Measurements from ENCODE around the gene SMIM27. TPM values are rescaled to one million over a fixed set of nuclear protein-coding genes. Genes with fewer than 3 reads are reported as not detected.

SMIM27 gene
- total RNA-seq, 120 experiments from 2014 or later: 4.8 to 33.1 (median 14.8) TPM

Other genes with a start within 250 kb of the SMIM27 start
- gene ACO1, start 167.7 kb upstream of the SMIM27 start, total RNA-seq: 10 to 100 TPM; 17.4 to 32.7 (median 23.5) TPM
- 10 to 100 TPM in 8 of 120 experiments, 1 to 10 TPM in 112; 4.1 to 28.6 (median 7.2) TPM for gene RIGI, start 26.1 kb upstream of the SMIM27 start, total RNA-seq
- gene TOPORS, start 259 bp downstream of the SMIM27 start, total RNA-seq: 10 to 100 TPM; 11.8 to 20.3 (median 15.2) TPM
- 10 to 100 TPM; 21.1 to 76.9 (median 49.9) TPM for gene NDUFB6, start 20.8 kb downstream of the SMIM27 start, total RNA-seq
- under 1 TPM in 28 of 120 experiments, not detected in 92; 0.06 to 0.24 (median 0.10) TPM for gene TAF1L, start 83.3 kb downstream of the SMIM27 start, total RNA-seq
- gene TMEM215, start 231.2 kb downstream of the SMIM27 start, total RNA-seq: 1 to 10 TPM in 6 of 120 experiments, under 1 TPM in 76, not detected in 38; 0.07 to 1.8 (median 0.33) TPM